Keratinocyte (primary cell): ENCODE results near the gene LYPD1.

ENCODE experiments used
- EZH2 ChIP-seq: IDR thresholded peaks from one replicate; pipeline ENCODE4 v1.6.1; 2012; ENCODE audit warnings: inconsistent platforms, mild to moderate bottlenecking, low read length, moderate library complexity
- TF ChIP-seq, protein P1 (sequence below), 3 experiments: IDR thresholded peaks in 1 of 3; conservative IDR thresholded peaks in 1 of 3; optimal IDR thresholded peaks in 1 of 3; 2 replicates in 2 of 3; 3 replicates in 1 of 3; pipeline versions ENCODE3 to v1.5.1; 2011; ENCODE audit warnings: low read length in 3 of 3, mild to moderate bottlenecking in 3 of 3, moderate library complexity in 2 of 3, control low read depth in 1 of 3, inconsistent platforms in 1 of 3; ENCODE audit not compliant: insufficient read depth in 2 of 3; ENCODE audit errors: extremely low read depth in 1 of 3

DNA sequence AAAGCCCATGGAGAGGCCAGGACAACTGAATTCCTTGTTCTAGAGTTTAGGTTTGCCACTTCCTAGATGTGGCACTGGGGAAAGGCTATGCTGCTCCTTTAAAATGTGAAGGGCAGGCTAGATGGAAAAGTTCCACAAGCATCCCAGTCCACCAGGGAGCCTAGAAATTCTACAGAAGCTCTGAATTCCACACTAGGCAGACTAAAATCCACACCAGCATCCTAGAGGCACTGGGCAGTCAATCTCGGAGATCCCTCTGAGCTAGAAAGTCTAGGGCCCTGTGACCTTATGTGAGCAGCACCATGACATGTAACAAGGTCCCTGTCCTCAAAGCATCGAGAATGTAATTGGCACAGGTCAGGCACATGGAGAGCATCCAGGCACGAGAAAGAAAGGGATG, 71.5 kb downstream of the LYPD1 start:
- TF ChIP-seq, protein P1, sequence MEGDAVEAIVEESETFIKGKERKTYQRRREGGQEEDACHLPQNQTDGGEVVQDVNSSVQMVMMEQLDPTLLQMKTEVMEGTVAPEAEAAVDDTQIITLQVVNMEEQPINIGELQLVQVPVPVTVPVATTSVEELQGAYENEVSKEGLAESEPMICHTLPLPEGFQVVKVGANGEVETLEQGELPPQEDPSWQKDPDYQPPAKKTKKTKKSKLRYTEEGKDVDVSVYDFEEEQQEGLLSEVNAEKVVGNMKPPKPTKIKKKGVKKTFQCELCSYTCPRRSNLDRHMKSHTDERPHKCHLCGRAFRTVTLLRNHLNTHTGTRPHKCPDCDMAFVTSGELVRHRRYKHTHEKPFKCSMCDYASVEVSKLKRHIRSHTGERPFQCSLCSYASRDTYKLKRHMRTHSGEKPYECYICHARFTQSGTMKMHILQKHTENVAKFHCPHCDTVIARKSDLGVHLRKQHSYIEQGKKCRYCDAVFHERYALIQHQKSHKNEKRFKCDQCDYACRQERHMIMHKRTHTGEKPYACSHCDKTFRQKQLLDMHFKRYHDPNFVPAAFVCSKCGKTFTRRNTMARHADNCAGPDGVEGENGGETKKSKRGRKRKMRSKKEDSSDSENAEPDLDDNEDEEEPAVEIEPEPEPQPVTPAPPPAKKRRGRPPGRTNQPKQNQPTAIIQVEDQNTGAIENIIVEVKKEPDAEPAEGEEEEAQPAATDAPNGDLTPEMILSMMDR (optimal IDR thresholded peaks at IDR 0.05 in 1 of 3, IDR thresholded peaks at IDR 0.05 in 1 of 3, conservative IDR thresholded peaks at IDR 0.05 in 1 of 3; ENCODE audit: extremely low read depth in 1 of 3, insufficient read depth in 2 of 3, low read length in 3 of 3) = no peak
- no peak for TF ChIP-seq EZH2
